HepG2 (cell line): ENCODE measurements around the gene KLHL12.

Experiments used
- ARHGAP35 ChIP-seq: sonication (generic); formaldehyde crosslinking; IDR thresholded peaks from 2 replicates; pipeline ENCODE4 v1.9.0; 2022; ENCODE audit warnings: mild to moderate bottlenecking, inconsistent platforms, moderate library complexity, missing genetic modification reagents, borderline replicate concordance
- ATF4 ChIP-seq, 2 experiments: fragments of 450-650 bp in 1 of 2; sonication (generic) in 1 of 2; formaldehyde crosslinking; IDR thresholded peaks; 2 replicates each; pipeline versions ENCODE4 v1.5.0 to v1.8.0; 2020 to 2022; ENCODE audit warnings: mild to moderate bottlenecking in 1 of 2, missing genetic modification reagents in 1 of 2
- CHCHD3 ChIP-seq: sonication (generic); formaldehyde crosslinking; IDR thresholded peaks from 2 replicates; pipeline ENCODE4 v1.8.0; 2022; ENCODE audit warnings: mild to moderate bottlenecking, missing genetic modification reagents, moderate library complexity
- SMARCE1 ChIP-seq: fragments of 450-650 bp; IDR thresholded peaks from 2 replicates; pipeline ENCODE4 v1.6.1; 2017; ENCODE audit warnings: borderline replicate concordance
- ZBTB21 ChIP-seq: sonication (generic); formaldehyde crosslinking; IDR thresholded peaks from 2 replicates; pipeline ENCODE4 v1.4.0; 2020; ENCODE audit warnings: missing genetic modification reagents
- ZBTB43 ChIP-seq: sonication (generic); formaldehyde crosslinking; conservative IDR thresholded peaks from 2 replicates; pipeline ENCODE4 v1.4.0; 2020; ENCODE audit warnings: missing genetic modification reagents

- TF ChIP-seq ATF4 (CRISPR knock-in tag; IDR thresholded peaks at IDR 0.05) (no peak), ZBTB21 (no peak), SMARCE1 (no peak), ARHGAP35 (CRISPR knock-in tag) (no peak), ZBTB43 (CRISPR knock-in tag) (no peak), CHCHD3 (no peak)
These were observed 15.4 kb upstream of the KLHL12 start for GRCh38 chr1:202942426-202942825.
